ENCODE data around the gene PCSK4.

Gene PCSK4

GRCh38 chr19:1452802-1453524, 37.2 kb downstream of the PCSK4 start:
- Histone ChIP-seq H3K27me3 (no peaks in the 10 kb centered on the region), H3K9me3 (no peaks in the 10 kb centered on the region), H3K36me3 (peaks cover 12% of the 10 kb centered on the region), H3K4me1 (peaks cover 21% of the 10 kb centered on the region), H3K4me3 (ENCODE audit: low read depth, low read length) (peak overlapping the region; percentile 20; the same call in 1 of the 2 replicates)
- DNase-seq: no peak
- TF ChIP-seq CTCF (IDR thresholded peaks at IDR 0.05; ENCODE audit: low read depth, low read length): no peak

GRCh38 chr19:1451916-1452801, 38.0 kb downstream of the PCSK4 start:
- TF ChIP-seq CTCF (IDR thresholded peaks at IDR 0.05; ENCODE audit: low read depth, low read length): no peak
- H3K4me3 ChIP-seq (ENCODE audit: low read depth, low read length): no peak overlapping the region
- H3K9me3 ChIP-seq: no peaks in the 10 kb centered on the region
- DNase-seq: no peak
- peaks cover 21% of the 10 kb centered on the region for H3K4me1 ChIP-seq
- peaks cover 12% of the 10 kb centered on the region for H3K36me3 ChIP-seq
- no peaks in the 10 kb centered on the region for H3K27me3 ChIP-seq

- no peaks in the 10 kb centered on the region for H3K9me3 ChIP-seq
- no peak for TF ChIP-seq CTCF (IDR thresholded peaks at IDR 0.05; ENCODE audit: low read depth, low read length)
- peaks cover 21% of the 10 kb centered on the region for H3K4me1 ChIP-seq
- peaks cover 4% of the 10 kb centered on the region for H3K36me3 ChIP-seq
- DNase-seq: no peak
- peaks cover 6% of the 10 kb centered on the region; the same call in 1 of the 2 replicates for H3K27me3 ChIP-seq
- H3K4me3 ChIP-seq (ENCODE audit: low read depth, low read length): peak overlapping the region; percentile 68
Observed at GRCh38 chr19:1450735-1451731, 39.1 kb downstream of the PCSK4 start.

- Histone ChIP-seq H3K4me3 (ENCODE audit: low read depth, low read length) (peak within 1 kb of the TSS; percentile 68), H3K4me1 (peaks cover 21% of the 10 kb centered on the region), H3K27me3 (peaks cover 6% of the 10 kb centered on the region; the same call in 1 of the 2 replicates), H3K9me3 (no peaks in the 10 kb centered on the region), H3K36me3 (no peaks in the 10 kb centered on the region)
- TF ChIP-seq CTCF (IDR thresholded peaks at IDR 0.05; ENCODE audit: low read depth, low read length): no peak
- peak; percentile 95 for DNase-seq
Observed at GRCh38 chr19:1449467-1450442, 40.4 kb downstream of the PCSK4 start, which contains the start of gene APC2. APC2 (plus strand) TSS chr19:1450121; CDS start chr19:1453002, 2,881 bp downstream.

GRCh38 chr19:1447944-1448343, 42.2 kb downstream of the PCSK4 start:
- DNase-seq: no peak
- Histone ChIP-seq H3K36me3 (no peaks in the 10 kb centered on the region; the same call in 1 of the 2 replicates), H3K4me1 (peaks cover 13% of the 10 kb centered on the region), H3K4me3 (ENCODE audit: low read depth, low read length) (no peak overlapping the region), H3K27me3 (peaks cover 6% of the 10 kb centered on the region; the same call in 1 of the 2 replicates), H3K9me3 (no peaks in the 10 kb centered on the region)
- no peak for TF ChIP-seq CTCF (IDR thresholded peaks at IDR 0.05; ENCODE audit: low read depth, low read length)
